ENCODE data around the gene PLCB1. TPM values are rescaled to one million over a fixed set of nuclear protein-coding genes. Genes with fewer than 3 reads are reported as not detected.

Gene PLCB1
- total RNA-seq, 1 experiment from 2014 or later: 4.4 TPM

GRCh38 chr20:8891039-8891438, 759.0 kb downstream of the PLCB1 start:
- Histone ChIP-seq H3K36me3 (ENCODE audit: low read depth, low read length) (no peaks in the 10 kb centered on the region), H3F3A (ENCODE audit: low read length, unreplicated experiment) (no peaks in the 10 kb centered on the region)
- intact Hi-C loops (cut with micrococcal nuclease): no loop called here

GRCh38 chr20:8895472-8895871, 763.4 kb downstream of the PLCB1 start:
- Histone ChIP-seq H3K4me3 (ENCODE audit: low read length) (no peak overlapping the region), H2AFZ (ENCODE audit: low read length) (no peak overlapping the region), H3K9ac (ENCODE audit: low read length) (no peak overlapping the region), H3K9me2 (replicated peaks; ENCODE audit: low read length) (no peaks in the 10 kb centered on the region), H3K79me2 (ENCODE audit: low read length) (no peaks in the 10 kb centered on the region), H3K9me3 (ENCODE audit: low read length) (peaks cover 6% of the 10 kb centered on the region; the same call in 1 of the 2 replicates), H3K36me3 (ENCODE audit: low read depth, low read length) (no peaks in the 10 kb centered on the region), H3K27me3 (ENCODE audit: low read length) (no peaks in the 10 kb centered on the region), H3K27ac (ENCODE audit: low read length) (no peak overlapping the region), H3K4me2 (ENCODE audit: low read length) (no peak overlapping the region), H3F3A (ENCODE audit: low read length, unreplicated experiment) (no peaks in the 10 kb centered on the region), H3K4me1 (ENCODE audit: insufficient read depth, low read length) (no peaks in the 10 kb centered on the region), H4K20me1 (ENCODE audit: low read length) (no peaks in the 10 kb centered on the region)
- TF ChIP-seq EZH2 (IDR thresholded peaks at IDR 0.05; ENCODE audit: low read length, unreplicated experiment): no peak
- TF ChIP-seq, protein P1, sequence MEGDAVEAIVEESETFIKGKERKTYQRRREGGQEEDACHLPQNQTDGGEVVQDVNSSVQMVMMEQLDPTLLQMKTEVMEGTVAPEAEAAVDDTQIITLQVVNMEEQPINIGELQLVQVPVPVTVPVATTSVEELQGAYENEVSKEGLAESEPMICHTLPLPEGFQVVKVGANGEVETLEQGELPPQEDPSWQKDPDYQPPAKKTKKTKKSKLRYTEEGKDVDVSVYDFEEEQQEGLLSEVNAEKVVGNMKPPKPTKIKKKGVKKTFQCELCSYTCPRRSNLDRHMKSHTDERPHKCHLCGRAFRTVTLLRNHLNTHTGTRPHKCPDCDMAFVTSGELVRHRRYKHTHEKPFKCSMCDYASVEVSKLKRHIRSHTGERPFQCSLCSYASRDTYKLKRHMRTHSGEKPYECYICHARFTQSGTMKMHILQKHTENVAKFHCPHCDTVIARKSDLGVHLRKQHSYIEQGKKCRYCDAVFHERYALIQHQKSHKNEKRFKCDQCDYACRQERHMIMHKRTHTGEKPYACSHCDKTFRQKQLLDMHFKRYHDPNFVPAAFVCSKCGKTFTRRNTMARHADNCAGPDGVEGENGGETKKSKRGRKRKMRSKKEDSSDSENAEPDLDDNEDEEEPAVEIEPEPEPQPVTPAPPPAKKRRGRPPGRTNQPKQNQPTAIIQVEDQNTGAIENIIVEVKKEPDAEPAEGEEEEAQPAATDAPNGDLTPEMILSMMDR (conservative IDR thresholded peaks at IDR 0.05; ENCODE audit: low read depth, low read length): no peak
- no peak for TF ChIP-seq EZH2phosphoT487 (IDR thresholded peaks at IDR 0.05; ENCODE audit: borderline replicate concordance, low read length)
- ATAC-seq: no peak
- intact Hi-C loops (cut with micrococcal nuclease): no loop called here
- no peak for DNase-seq
- ChIA-PET CTCF (no interaction called here), POLR2A (ENCODE audit: unreplicated experiment) (no interaction called here)
- no TSS peak for BruUV-seq (replicated peaks)

More at GRCh38 chr20:8891039-8891438, 759.0 kb downstream of the PLCB1 start:
- POLR2A ChIA-PET (ENCODE audit: unreplicated experiment): no interaction called here
- Histone ChIP-seq H3K27me3 (ENCODE audit: low read length) (no peaks in the 10 kb centered on the region), H3K79me2 (ENCODE audit: low read length) (no peaks in the 10 kb centered on the region), H3K27ac (ENCODE audit: low read length) (no peak overlapping the region), H3K9me2 (replicated peaks; ENCODE audit: low read length) (no peaks in the 10 kb centered on the region), H3K4me3 (ENCODE audit: low read length) (no peak overlapping the region), H3K4me1 (ENCODE audit: insufficient read depth, low read length) (no peaks in the 10 kb centered on the region), H4K20me1 (ENCODE audit: low read length) (no peaks in the 10 kb centered on the region), H2AFZ (ENCODE audit: low read length) (no peak overlapping the region), H3K9ac (ENCODE audit: low read length) (no peak overlapping the region), H3K9me3 (ENCODE audit: low read length) (peaks cover 6% of the 10 kb centered on the region; the same call in 1 of the 2 replicates), H3K4me2 (ENCODE audit: low read length) (no peak overlapping the region)
- CTCF ChIA-PET: no interaction called here
- TF ChIP-seq, protein P1 (conservative IDR thresholded peaks at IDR 0.05; ENCODE audit: low read depth, low read length): no peak
- TF ChIP-seq EZH2phosphoT487 (IDR thresholded peaks at IDR 0.05; ENCODE audit: borderline replicate concordance, low read length): no peak
- TF ChIP-seq EZH2 (IDR thresholded peaks at IDR 0.05; ENCODE audit: low read length, unreplicated experiment): no peak
- ATAC-seq (no peak), DNase-seq (no peak)
- BruUV-seq (replicated peaks): no TSS peak

- Histone ChIP-seq H3K27ac (ENCODE audit: low read length) (no peak overlapping the region), H3K4me3 (ENCODE audit: low read length) (no peak overlapping the region), H3K79me2 (ENCODE audit: low read length) (no peaks in the 10 kb centered on the region), H3F3A (ENCODE audit: low read length, unreplicated experiment) (no peaks in the 10 kb centered on the region), H2AFZ (ENCODE audit: low read length) (no peak overlapping the region), H3K36me3 (ENCODE audit: low read depth, low read length) (no peaks in the 10 kb centered on the region), H3K9ac (ENCODE audit: low read length) (no peak overlapping the region), H3K4me2 (ENCODE audit: low read length) (no peak overlapping the region), H3K9me2 (replicated peaks; ENCODE audit: low read length) (no peaks in the 10 kb centered on the region), H3K9me3 (ENCODE audit: low read length) (peaks cover 6% of the 10 kb centered on the region; the same call in 1 of the 2 replicates), H4K20me1 (ENCODE audit: low read length) (no peaks in the 10 kb centered on the region), H3K27me3 (ENCODE audit: low read length) (no peaks in the 10 kb centered on the region), H3K4me1 (ENCODE audit: insufficient read depth, low read length) (no peaks in the 10 kb centered on the region)
- TF ChIP-seq EZH2 (IDR thresholded peaks at IDR 0.05; ENCODE audit: low read length, unreplicated experiment) (no peak), EZH2phosphoT487 (IDR thresholded peaks at IDR 0.05; ENCODE audit: borderline replicate concordance, low read length) (no peak)
- TF ChIP-seq, protein P1 (conservative IDR thresholded peaks at IDR 0.05; ENCODE audit: low read depth, low read length): no peak
- POLR2A ChIA-PET (ENCODE audit: unreplicated experiment): no interaction called here
- intact Hi-C loops (cut with micrococcal nuclease): no loop called here
- CTCF ChIA-PET: no interaction called here
- ATAC-seq (no peak), DNase-seq (no peak)
- no TSS peak for BruUV-seq (replicated peaks)
These were observed 766.8 kb downstream of the PLCB1 start for GRCh38 chr20:8898823-8899222.

Data from PC-3 (cell line).